Measurements from ENCODE around the gene FUZ. TPM values are rescaled to one million over a fixed set of nuclear protein-coding genes. Genes with fewer than 3 reads are reported as not detected.

FUZ gene
- total RNA-seq, 6 experiments from 2014 or later, result 9.4 to 14.2 (median 11.7) TPM

GRCh38 chr19:49788857-49789256, 24.2 kb downstream of the FUZ start:
- TF ChIP-seq CTCF (IDR thresholded peaks at IDR 0.05), result no peak
- Mint-ChIP-seq H3K36me3 (ENCODE audit: low read depth) (peaks cover 39% of the 10 kb centered on the region), H3K27me3 (ENCODE audit: insufficient read depth) (peaks cover 2% of the 10 kb centered on the region), H3K9me3 (no peaks in the 10 kb centered on the region), H3K4me3 (no peak overlapping the region), H3K27ac (no peak overlapping the region), H3K4me1 (ENCODE audit: low read depth) (peaks cover 27% of the 10 kb centered on the region)
- no peak for DNase-seq

- Mint-ChIP-seq H3K4me1 (ENCODE audit: low read depth) (peaks cover 20% of the 10 kb centered on the region), H3K4me3 (no peak overlapping the region), H3K9me3 (no peaks in the 10 kb centered on the region), H3K27me3 (ENCODE audit: insufficient read depth) (peaks cover 2% of the 10 kb centered on the region), H3K36me3 (ENCODE audit: low read depth) (peaks cover 44% of the 10 kb centered on the region), H3K27ac (no peak overlapping the region)
- no peak for DNase-seq
- no peak for TF ChIP-seq CTCF (IDR thresholded peaks at IDR 0.05)
Observed at GRCh38 chr19:49787746-49788145, 25.3 kb downstream of the FUZ start.

- peaks cover 45% of the 10 kb centered on the region for H3K36me3 Mint-ChIP-seq (ENCODE audit: low read depth)
- H3K27ac Mint-ChIP-seq, result peak overlapping the region; percentile 88
- H3K4me1 Mint-ChIP-seq (ENCODE audit: low read depth), result peaks cover 20% of the 10 kb centered on the region
- no peaks in the 10 kb centered on the region for H3K9me3 Mint-ChIP-seq
- peak overlapping the region; percentile 69 for H3K4me3 Mint-ChIP-seq
- DNase-seq, result peak; percentile 35
- H3K27me3 Mint-ChIP-seq (ENCODE audit: insufficient read depth), result peaks cover 2% of the 10 kb centered on the region
- no peak for TF ChIP-seq CTCF (IDR thresholded peaks at IDR 0.05)
Observed at GRCh38 chr19:49786376-49786820, 26.7 kb downstream of the FUZ start.

GRCh38 chr19:49782515-49782914, 30.6 kb downstream of the FUZ start:
- H3K9me3 Mint-ChIP-seq, result no peaks in the 10 kb centered on the region
- H3K36me3 Mint-ChIP-seq (ENCODE audit: low read depth), result peaks cover 29% of the 10 kb centered on the region
- H3K4me3 Mint-ChIP-seq, result no peak overlapping the region
- H3K27ac Mint-ChIP-seq, result no peak overlapping the region
- no peak for TF ChIP-seq CTCF (IDR thresholded peaks at IDR 0.05)
- peaks cover 20% of the 10 kb centered on the region for H3K4me1 Mint-ChIP-seq (ENCODE audit: low read depth)
- no peaks in the 10 kb centered on the region; the same call in 1 of the 2 replicates for H3K27me3 Mint-ChIP-seq (ENCODE audit: insufficient read depth)
- no peak for DNase-seq

- Mint-ChIP-seq H3K4me3 (no peak overlapping the region), H3K27ac (no peak overlapping the region), H3K4me1 (ENCODE audit: low read depth) (peaks cover 15% of the 10 kb centered on the region), H3K9me3 (no peaks in the 10 kb centered on the region), H3K36me3 (ENCODE audit: low read depth) (peaks cover 25% of the 10 kb centered on the region), H3K27me3 (ENCODE audit: insufficient read depth) (no peaks in the 10 kb centered on the region)
- no peak for DNase-seq
- TF ChIP-seq CTCF (IDR thresholded peaks at IDR 0.05), result no peak
Observed at GRCh38 chr19:49781394-49781793, 31.7 kb downstream of the FUZ start.

GRCh38 chr19:49780861-49781260, 32.2 kb downstream of the FUZ start:
- Mint-ChIP-seq H3K27me3 (ENCODE audit: insufficient read depth) (no peaks in the 10 kb centered on the region), H3K27ac (no peak overlapping the region), H3K36me3 (ENCODE audit: low read depth) (peaks cover 22% of the 10 kb centered on the region), H3K9me3 (no peaks in the 10 kb centered on the region), H3K4me3 (no peak overlapping the region), H3K4me1 (ENCODE audit: low read depth) (peaks cover 10% of the 10 kb centered on the region)
- no peak for DNase-seq
- no peak for TF ChIP-seq CTCF (IDR thresholded peaks at IDR 0.05)

Data from HFFc6 (cell line).